AG04449 (cell line): Measurements from ENCODE around the gene CPXM2.
A peak's percentile ranks its signal among the peaks of the same experiment; 100 is the strongest.

ENCODE experiments used
- CTCF ChIA-PET: fragments of 350-600 bp; formaldehyde crosslinking; extraction: SDS; loops from one replicate; lab custom pipeline; 2021; ENCODE audit warnings: antibody characterized with exemption; lab: Yijun Ruan, JAX
- POLR2A ChIA-PET: fragments of 400-600, 350-600 bp; formaldehyde crosslinking; extraction: SDS; loops from one replicate; lab custom pipeline; 2020; ENCODE audit warnings: antibody characterized with exemption, inconsistent platforms; lab: Yijun Ruan, JAX
- DNase-seq: peaks from one replicate; pipeline ENCODE4 v3.0.0-alpha.2; 2010; ENCODE audit warnings: low read depth, low spot score
- H3K4me3 ChIP-seq: 2 replicates; pipeline ENCODE4 v1.5.1; 2011; ENCODE audit warnings: low read depth, mild to moderate bottlenecking, control low read depth, low read length
- TF ChIP-seq, protein P1 (sequence below): IDR thresholded peaks from one replicate; pipeline ENCODE4 v1.5.1; 2011; ENCODE audit warnings: mild to moderate bottlenecking, moderate library complexity, low read length, control low read depth, inconsistent platforms; ENCODE audit not compliant: insufficient read depth; ENCODE audit errors: missing control alignments

Gene CPXM2

GRCh38 chr10:123858907-123859652, 32.5 kb downstream of the CPXM2 start:
- H3K4me3 ChIP-seq, result no peak overlapping the region
- DNase-seq, result no peak
- POLR2A ChIA-PET, result no interaction called here
- CTCF ChIA-PET, result interaction anchor here (1.1 kb wide), 1 partner anchor 277 kb away, joined by 4 read pairs; no protein-coding TSS in a partner anchor
- TF ChIP-seq, protein P1, sequence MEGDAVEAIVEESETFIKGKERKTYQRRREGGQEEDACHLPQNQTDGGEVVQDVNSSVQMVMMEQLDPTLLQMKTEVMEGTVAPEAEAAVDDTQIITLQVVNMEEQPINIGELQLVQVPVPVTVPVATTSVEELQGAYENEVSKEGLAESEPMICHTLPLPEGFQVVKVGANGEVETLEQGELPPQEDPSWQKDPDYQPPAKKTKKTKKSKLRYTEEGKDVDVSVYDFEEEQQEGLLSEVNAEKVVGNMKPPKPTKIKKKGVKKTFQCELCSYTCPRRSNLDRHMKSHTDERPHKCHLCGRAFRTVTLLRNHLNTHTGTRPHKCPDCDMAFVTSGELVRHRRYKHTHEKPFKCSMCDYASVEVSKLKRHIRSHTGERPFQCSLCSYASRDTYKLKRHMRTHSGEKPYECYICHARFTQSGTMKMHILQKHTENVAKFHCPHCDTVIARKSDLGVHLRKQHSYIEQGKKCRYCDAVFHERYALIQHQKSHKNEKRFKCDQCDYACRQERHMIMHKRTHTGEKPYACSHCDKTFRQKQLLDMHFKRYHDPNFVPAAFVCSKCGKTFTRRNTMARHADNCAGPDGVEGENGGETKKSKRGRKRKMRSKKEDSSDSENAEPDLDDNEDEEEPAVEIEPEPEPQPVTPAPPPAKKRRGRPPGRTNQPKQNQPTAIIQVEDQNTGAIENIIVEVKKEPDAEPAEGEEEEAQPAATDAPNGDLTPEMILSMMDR, result no peak

DNA sequence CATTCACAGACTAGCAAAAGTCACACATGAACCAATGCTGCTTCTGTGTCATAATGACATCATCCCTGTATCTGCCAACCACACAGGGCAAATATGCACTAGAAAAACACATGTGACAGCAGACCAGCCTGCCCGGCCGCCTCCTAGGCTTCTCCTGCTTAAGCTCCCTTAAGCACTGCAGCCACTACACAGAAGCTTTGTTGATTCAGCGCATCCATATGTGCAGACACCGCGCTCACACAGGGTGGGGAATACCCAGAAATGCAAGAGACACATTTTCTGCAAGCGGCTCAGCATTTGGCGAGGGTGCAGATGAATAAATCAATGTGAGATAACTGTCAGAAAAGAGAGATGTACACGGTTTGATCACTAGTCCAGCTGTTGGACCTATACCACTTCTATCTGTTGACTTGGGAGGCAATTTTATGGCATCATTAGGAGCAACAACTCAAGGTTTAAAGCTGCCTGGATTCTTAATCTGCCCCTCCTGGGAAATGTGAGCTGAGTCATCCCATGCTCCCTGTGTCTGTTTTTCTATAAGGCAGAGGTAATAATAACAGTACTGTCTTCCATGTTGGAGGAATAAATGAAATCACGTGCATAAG, 33.4 kb downstream of the CPXM2 start:
- ChIA-PET CTCF (interaction anchor here (1.1 kb wide), 1 partner anchor 276 kb away, joined by 4 read pairs; no protein-coding TSS in a partner anchor), POLR2A (no interaction called here)
- peak; percentile 65 for DNase-seq
- peak overlapping the region; percentile 23 for H3K4me3 ChIP-seq
- TF ChIP-seq, protein P1, result no peak

GRCh38 chr10:123857616-123858015, 34.0 kb downstream of the CPXM2 start:
- peak overlapping the region; percentile 23 for H3K4me3 ChIP-seq
- CTCF ChIA-PET, result interaction anchor here (0.7 kb wide), 1 partner anchor 62 kb away, joined by 3 read pairs; no protein-coding TSS in a partner anchor
- TF ChIP-seq, protein P1, result no peak
- no peak for DNase-seq
- POLR2A ChIA-PET, result no interaction called here

- TF ChIP-seq, protein P1, result no peak
- ChIA-PET POLR2A (no interaction called here), CTCF (interaction anchor here (1.2 kb wide), 1 partner anchor 10 kb away, joined by 4 read pairs; no protein-coding TSS in a partner anchor)
- H3K4me3 ChIP-seq, result no peak overlapping the region
- no peak for DNase-seq
Measured at GRCh38 chr10:123855008-123855684, 36.5 kb downstream of the CPXM2 start.

DNA sequence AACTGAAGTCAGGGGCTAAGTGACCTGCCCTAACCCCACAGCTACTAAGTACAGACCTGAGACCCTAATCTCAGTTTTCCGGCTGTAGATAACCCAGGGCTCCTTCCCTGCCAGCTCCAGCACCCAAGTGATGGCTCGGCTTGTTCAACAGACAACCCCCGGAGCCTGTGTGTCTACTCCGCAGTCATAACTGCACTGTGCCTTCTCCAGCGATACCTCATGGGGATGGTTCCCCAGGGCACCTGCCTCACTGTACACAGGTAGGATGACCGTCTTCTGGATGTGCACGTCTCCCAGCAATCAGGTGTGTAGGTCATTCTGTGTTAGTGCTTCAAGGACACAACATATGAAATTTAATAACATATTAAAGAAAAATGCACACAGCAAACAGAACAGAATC, 37.1 kb downstream of the CPXM2 start:
- H3K4me3 ChIP-seq, result no peak overlapping the region
- TF ChIP-seq, protein P1, result no peak
- DNase-seq, result no peak
- POLR2A ChIA-PET, result interaction anchor here (0.7 kb wide), 1 partner anchor 16 kb away, joined by 3 read pairs; no protein-coding TSS in a partner anchor
- CTCF ChIA-PET, result no interaction called here
